ENCODE results near the gene LRRN2.

GRCh38 chr1:204575221-204576190 lies 110.0 kb downstream of the LRRN2 start:
- TF ChIP-seq POLR2A (IDR thresholded peaks at IDR 0.05; ENCODE audit: low read length) = no peak
- TF ChIP-seq GATA1 (IDR thresholded peaks at IDR 0.05; ENCODE audit: low read depth, low read length) = no peak
